Hematopoietic multipotent progenitor cell treated with erythropoietin and hydrocortisone succinate and interleukin-3 and kit ligand, for 8 days (in vitro differentiated cells): ENCODE measurements around the gene ENDOV.
"Not testable (repeated sequence)": the region's sequence is repeated elsewhere in the genome, so short reads cannot be mapped to it uniquely, and the experiment has no call there.

Source experiments
- DNase-seq: peaks from one replicate; pipeline ENCODE4 v3.0.0-alpha.2; 2015

Gene ENDOV

GRCh38 chr17:80389011-80389995, 25.7 kb upstream of the ENDOV start:
- DNase-seq: no peak

DNA sequence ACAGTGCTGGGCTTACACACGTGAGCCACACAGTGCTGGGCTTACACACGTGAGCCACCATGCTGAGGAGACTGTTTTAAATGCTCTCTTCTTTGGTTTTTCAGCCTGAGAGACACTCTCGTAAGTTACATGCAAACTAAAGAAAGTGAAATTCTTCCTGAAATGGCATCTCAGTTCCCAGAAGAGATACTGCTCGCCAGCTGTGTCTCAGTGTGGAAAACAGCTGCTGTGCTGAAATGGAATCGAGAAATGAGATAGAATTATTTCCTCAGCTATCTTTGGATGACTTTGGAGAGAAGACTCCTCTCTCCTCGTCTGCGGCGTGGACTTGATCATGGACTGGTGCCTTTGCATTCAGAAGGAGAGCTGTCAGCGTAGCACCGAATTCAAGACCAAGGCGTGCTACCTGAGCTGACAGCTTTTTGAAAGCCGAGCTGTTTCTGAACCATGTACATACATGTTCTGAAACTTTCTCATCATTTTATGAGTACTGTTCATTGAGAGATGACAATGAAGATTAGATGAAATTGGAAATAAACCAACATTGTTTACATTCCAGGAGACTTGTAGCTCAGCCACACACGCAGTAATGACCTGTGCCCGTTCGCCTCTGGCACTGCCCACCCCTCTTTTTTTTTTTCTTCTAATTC, 21.6 kb upstream of the ENDOV start:
- DNase-seq: no peak

GRCh38 chr17:80393961-80394360, 21.0 kb upstream of the ENDOV start:
- DNase-seq: no peak

GRCh38 chr17:80394629-80395216, 20.2 kb upstream of the ENDOV start:
- DNase-seq: no peak

DNA sequence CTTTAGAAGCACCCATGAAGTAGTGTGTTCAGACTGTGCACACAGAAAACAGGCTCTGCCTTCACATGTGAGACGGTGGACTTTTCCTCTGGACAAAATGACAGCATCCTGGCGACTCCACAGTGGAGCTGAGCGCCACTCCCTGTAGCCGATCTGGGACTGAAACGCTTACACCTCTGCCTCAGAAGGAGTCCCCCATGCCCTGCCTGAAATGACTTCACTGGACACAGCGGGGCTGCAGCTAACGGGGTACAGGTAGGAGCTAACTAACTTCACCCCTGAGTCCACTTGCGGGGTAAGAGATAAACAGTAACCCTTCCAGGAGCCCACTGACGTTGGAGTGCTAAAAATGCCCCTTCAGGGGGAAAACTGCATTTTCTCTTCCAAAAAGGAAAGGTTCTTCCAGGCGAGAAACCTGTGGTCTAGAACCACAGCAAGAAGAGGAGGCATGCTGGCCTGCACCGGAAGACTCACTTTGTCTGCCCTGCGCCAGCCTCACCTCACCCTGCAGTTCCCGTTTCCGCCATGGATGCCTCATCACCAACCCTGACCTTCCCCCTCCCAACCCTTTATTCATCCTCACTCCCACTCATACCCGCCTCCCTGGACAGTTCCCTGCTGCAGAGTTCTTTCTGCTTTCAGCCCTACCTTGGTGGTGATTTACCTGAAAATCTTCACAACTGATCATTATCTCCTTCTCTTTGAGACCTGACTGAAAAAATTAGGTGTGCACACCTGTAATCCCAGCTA, 19.4 kb upstream of the ENDOV start:
- no peak for DNase-seq

DNA sequence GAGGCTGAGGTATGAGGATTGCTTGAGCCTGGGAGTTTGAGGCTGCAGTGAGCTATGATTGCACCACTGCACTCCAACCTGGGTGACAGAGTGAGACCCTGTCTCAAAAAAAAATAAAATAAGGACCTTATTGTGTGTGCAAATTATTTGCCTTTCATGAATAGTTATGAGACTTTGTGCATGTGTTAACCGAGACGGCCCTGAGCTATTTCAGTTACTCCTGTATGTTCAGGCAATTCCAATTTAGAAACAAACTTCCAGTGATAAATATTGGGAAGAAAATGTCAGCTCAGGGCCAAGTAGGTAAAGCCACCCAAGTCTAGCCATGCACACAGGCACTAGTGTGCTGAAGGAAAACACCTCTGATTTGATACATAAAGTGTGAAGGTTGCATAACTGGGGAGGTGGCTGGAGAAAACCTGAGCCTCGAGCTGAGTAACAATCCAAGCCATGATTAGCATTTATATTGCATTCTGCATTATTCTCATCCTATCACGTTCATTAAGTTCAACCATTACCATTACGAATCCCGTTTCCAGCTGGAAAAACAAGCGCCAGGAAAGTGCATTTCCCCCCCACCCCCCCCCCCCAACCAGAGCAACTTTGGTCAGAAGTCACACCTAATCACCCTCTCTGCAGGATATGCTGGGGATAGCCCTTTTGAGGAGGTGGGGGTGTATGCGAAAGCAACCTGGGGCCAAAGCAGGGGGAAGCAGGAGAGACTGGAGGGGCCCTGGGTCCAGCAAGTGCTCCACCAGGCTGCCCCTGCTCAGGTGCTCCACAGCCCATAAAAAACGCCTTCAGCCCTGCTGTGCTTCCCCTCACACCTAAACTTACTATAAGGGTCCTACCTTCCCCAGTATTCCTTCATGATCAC, 18.6 kb upstream of the ENDOV start:
- no peak for DNase-seq

DNA sequence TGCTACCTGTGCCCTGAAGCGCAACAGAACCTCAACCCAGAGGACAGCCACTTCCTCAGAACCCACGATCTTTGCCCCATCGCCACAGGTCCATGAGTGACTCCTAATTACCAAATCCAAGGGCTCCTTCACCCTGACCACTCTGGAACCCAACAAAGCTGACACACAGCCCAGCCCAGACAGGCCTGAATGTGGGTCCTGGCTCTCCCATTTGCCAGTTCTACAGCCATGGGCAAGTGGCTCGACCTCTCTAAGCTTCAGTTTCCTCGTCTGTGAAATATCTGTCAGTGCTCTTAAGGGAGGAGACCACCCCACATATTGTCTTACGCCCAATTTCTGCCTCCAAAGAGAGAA, 18.0 kb upstream of the ENDOV start:
- DNase-seq: no peak

DNA sequence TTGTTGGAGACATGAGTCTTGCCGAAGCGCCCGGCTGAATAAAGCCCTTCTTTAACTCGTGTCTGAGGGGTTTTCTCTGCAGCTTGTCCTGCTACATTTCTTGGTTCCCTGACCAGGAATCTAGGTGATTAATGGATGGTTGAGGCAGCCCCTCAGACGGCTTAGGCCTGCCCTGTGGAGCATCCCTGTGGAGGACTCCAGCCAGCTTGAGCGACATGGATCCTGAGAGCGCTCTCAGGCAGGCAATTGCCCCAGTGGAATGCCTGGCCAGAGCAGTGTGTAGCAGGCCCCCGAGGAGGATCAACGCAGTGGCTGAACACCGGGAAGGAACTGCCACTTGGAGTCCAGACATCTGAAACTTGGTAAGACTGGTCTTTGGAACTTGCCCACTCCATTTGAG, 17.3 kb upstream of the ENDOV start:
- no peak for DNase-seq

- not testable (repeated sequence) for DNase-seq
These were observed 13.9 kb upstream of the ENDOV start for GRCh38 chr17:80401086-80401485.

DNA sequence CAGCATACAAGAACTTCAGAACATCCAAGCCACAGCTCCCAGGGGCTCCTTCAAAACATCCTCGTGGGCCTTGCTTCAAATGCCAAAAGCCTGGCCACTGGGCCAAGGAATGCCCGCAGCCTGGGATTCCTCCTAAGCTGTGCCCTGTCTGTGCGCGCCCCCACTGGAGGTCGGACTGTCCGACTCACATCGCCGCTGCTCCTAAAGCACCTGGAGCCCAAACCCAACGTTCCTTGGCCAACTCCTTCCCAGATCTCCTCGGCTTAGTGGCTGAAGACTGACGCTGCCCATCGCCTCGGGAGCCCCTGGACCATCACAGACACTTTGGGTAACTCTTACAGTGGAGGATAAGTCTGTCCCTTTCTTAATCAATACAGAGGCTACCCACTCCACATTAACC, 12.9 kb upstream of the ENDOV start:
- DNase-seq: not testable (repeated sequence)

GRCh38 chr17:80402959-80403358, 12.0 kb upstream of the ENDOV start:
- no peak for DNase-seq

DNA sequence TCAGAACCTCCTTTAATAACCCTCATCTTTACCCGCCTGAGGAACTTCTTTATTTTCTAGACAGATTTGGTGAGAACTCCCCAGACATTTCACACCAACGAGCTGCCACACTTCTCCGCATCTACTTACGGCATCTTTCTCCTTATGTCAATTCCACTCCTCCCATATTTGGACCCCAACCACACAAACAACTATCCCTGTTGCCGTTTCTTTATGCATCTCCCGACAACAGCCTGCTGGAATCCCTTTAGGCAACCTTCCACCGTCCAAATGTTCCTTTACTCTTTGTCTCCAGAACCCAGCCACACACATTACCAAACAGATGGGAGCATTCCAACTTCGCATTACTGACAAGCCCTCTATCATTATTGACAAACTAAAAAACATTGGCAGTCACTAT, 8.8 kb upstream of the ENDOV start:
- DNase-seq: no peak

DNA sequence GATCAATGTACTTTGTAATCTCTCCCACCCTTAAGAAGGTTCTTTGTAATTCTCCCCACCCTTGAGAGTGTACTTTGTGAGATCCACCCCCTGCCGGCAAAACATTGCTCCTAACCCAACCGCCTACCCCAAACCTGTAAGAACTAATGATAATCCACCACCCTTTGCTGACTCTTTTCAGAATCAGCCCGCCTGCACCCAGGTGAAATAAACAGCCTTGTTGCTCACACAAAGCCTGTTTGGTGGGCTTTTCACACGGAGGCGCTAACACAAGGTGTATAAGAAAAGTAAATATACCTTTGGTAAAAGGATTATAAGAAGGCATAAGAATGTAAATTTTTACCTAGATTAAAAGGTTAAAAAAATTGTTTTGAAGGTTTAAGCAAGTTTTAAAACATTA, 7.0 kb upstream of the ENDOV start:
- not testable (repeated sequence) for DNase-seq

DNA sequence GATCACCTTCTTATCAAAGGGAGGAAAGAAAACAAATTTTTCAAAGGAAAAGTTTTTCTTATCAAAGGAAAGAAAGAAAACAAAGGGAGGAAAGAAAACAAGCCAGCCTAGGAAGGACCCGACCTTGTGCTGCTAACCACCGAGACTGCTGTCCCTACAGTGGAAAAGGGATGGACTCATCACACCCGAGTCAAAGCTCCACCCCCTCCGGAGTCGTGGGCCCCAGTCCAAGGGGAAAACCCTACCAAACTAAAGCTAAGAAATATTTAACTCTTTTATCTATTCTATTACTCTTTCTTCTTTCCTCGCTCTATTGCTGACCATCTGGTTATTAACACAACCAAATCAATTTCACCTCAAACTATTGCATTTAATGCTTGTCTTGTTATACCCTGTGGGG, 6.1 kb upstream of the ENDOV start:
- DNase-seq: no peak

- DNase-seq: no peak
These were observed 5.3 kb upstream of the ENDOV start for GRCh38 chr17:80409626-80410025.

DNA sequence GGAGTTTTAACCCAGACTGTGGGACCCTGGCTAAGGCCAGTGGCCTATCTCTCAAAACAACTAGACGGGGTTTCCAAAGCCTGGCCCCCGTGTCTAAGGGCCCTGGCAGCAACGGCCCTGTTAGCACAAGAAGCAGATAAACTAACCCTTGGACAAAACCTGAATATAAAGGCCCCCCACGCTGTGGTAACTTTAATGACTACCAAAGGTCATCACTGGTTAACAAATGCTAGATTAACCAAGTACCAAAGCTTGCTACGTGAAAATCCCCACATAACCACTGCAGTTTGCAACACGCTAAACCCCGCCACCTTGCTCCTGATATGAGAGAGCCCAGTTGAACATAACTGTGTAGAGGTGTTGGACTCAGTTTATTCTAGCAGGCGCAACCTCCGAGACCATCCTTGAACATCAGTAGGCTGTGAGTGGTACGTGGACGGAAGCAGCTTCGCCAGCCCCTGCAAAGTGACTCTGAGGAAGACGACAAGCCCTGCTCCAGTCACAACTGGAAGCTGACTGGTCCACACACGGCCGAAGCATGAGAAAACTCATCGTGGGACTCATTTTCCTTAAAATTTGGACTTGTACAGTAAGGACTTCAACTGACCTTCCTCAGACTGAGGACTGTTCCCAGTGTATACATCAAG, 4.4 kb upstream of the ENDOV start:
- not testable (repeated sequence) for DNase-seq

GRCh38 chr17:80413771-80414507, 1.0 kb upstream of the ENDOV start:
- DNase-seq: no peak

GRCh38 chr17:80414508-80414802, 512 bp upstream of the ENDOV start:
- DNase-seq: peak; percentile 10

DNA sequence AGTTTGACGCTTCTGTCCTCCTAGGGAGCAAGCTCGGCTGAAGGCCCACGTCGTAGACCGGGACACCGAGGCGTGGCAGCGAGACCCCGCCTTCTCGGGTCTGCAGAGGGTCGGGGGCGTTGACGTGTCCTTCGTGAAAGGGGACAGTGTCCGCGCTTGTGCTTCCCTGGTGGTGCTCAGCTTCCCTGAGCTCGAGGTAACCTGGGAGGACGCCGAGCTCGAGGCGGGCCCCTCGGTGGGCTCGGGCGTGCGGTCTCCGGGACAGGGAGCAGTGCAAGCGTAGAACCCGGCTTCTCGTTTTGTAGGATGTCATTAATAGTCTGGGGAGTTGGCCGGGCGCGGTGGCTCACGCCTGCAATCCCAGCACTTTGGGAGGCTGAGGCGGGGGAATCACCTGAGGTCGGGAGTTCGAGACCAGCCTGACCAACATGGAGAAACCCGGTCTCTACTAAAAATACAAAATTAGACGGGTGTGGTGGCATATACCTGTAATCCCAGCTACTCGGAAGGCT, 715 bp downstream of the ENDOV start:
- DNase-seq: no peak

DNA sequence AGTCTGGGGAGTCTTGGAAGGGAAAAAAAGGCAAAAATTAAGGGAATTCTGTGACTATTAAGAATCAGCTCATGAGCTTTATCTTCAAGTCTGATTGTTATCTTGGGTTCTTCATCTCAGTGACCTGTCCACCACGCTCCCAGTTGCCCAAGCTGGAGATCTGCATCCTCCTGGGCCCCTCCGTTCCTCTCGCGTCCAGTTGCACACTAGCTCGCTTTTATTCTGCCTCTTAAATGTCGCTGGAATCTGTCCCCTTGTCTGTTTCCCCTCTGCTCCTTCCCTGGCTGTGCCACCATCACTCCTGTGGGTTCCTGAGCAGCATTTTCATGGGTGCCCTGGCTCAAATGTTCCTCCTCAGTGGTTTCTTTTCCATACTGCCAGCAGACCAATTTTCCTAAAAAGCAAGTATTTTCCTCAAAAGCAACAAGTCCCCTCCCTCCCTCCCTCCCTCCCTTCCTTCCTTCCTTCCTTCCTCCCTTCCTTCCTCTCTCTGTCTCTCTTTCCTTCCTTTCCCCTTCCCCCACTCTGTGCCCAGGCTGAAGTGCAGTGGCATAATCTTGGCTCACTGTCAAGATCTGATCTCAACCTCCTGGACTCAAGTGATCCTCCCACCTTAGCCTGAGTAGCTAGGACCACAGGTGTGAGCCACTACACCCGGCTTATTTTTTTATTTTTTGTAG, 1.4 kb downstream of the ENDOV start:
- DNase-seq: no peak
